AG08395 (cell line): ENCODE measurements around the gene MBP.

Experiments
- DNase-seq: peaks from one replicate; pipeline ENCODE4 v3.0.0; 2012; ENCODE audit warnings: mixed read lengths, low spot score

The MBP gene

GRCh38 chr18:76941284-76941683 lies 191.3 kb downstream of the MBP start:
- DNase-seq = no peak

- DNase-seq = no peak
These were observed 194.0 kb downstream of the MBP start for GRCh38 chr18:76938619-76939018.

GRCh38 chr18:76937597-76937996 lies 195.0 kb downstream of the MBP start:
- peak; percentile 12 for DNase-seq

GRCh38 chr18:76936877-76937276 lies 195.7 kb downstream of the MBP start:
- no peak for DNase-seq

GRCh38 chr18:76935722-76936337 lies 196.8 kb downstream of the MBP start:
- no peak for DNase-seq

GRCh38 chr18:76932026-76932819 lies 200.4 kb downstream of the MBP start:
- peak; percentile 13 for DNase-seq

GRCh38 chr18:76931171-76931570 lies 201.4 kb downstream of the MBP start:
- no peak for DNase-seq
